Measurements from ENCODE around the gene RRBP1. TPM values are rescaled to one million over a fixed set of nuclear protein-coding genes. Genes with fewer than 3 reads are reported as not detected.

RRBP1 gene
- total RNA-seq, 3 donors from 2014 or later: 210 to 402 (median 377) TPM

DNA sequence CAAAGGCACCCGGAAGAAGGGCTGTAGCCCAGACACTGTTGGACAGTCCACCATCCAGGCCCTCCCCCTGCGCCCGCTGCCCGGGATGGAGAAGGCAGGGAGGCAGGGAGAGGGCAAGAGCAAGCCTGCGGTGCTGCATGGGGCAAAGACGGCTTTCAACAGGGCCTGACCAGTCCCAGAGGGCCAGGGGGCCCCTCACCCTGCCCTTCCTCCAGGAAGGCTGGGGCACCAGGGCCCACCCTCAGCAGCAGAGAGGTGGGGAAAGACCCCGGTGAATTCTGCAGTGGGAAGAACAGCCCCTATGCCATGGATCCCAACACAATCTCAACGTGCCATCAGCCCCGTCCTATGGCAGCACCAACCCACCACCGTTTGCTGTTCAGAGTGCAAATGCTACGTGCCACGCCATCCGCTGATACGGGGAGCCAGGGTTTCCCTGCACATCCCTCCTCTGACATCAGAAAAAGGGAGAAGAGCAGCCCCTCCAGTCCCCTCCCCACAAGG lies 41.1 kb downstream of the RRBP1 start:
- Histone ChIP-seq H3K9me3 (no peaks in the 10 kb centered on the region), H3K36me3 (ENCODE audit: low read depth) (peaks cover 15% of the 10 kb centered on the region), H3K4me3 (no peak overlapping the region), H3K4me1 (ENCODE audit: low read depth) (peaks cover 21% of the 10 kb centered on the region)
- intact Hi-C loops (cut with DNase I, micrococcal nuclease): no loop called here
- ATAC-seq (no peak), DNase-seq (no peak)
- TF ChIP-seq, protein P1, sequence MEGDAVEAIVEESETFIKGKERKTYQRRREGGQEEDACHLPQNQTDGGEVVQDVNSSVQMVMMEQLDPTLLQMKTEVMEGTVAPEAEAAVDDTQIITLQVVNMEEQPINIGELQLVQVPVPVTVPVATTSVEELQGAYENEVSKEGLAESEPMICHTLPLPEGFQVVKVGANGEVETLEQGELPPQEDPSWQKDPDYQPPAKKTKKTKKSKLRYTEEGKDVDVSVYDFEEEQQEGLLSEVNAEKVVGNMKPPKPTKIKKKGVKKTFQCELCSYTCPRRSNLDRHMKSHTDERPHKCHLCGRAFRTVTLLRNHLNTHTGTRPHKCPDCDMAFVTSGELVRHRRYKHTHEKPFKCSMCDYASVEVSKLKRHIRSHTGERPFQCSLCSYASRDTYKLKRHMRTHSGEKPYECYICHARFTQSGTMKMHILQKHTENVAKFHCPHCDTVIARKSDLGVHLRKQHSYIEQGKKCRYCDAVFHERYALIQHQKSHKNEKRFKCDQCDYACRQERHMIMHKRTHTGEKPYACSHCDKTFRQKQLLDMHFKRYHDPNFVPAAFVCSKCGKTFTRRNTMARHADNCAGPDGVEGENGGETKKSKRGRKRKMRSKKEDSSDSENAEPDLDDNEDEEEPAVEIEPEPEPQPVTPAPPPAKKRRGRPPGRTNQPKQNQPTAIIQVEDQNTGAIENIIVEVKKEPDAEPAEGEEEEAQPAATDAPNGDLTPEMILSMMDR (IDR thresholded peaks at IDR 0.05): no peak

DNA sequence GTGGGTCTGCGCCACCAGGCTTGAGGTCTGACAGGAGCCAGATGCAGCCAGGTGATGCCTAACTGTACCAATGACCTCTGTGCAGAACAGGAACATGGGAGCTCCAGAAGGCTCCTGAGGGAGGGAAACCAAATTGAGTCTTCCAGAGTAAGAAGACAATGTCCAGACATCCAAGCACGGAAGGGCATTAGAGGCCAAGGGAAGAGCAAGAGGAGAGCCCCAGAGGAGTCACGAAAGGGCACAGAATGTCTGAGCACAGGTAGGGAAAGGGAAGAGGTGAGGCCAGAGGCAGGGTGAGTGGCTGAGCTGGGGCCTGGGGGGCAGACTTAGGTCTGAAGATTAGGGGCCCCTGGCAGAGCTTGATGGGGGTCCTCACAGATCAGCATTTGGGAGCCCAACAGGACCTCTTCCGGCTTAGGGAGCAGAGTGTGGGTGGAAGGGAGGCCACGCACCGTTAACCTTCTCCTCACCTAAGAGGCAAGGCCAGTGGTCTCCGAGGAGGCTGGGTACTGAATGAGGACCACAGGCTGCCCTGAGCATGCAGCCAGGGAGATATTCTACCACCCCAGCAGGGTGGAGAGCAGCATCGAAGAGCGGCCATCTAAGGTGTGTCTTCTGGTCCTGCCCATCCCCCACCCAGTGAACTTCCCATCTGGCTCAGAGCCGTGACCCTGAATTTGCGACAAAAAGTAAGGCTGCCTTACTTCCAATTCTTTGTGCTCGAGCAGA lies 41.7 kb downstream of the RRBP1 start:
- no peak for ATAC-seq
- intact Hi-C loops (cut with DNase I, micrococcal nuclease): no loop called here
- Histone ChIP-seq H3K4me1 (ENCODE audit: low read depth) (peaks cover 15% of the 10 kb centered on the region), H3K9me3 (no peaks in the 10 kb centered on the region), H3K4me3 (no peak overlapping the region), H3K36me3 (ENCODE audit: low read depth) (peaks cover 18% of the 10 kb centered on the region)
- DNase-seq: no peak
- TF ChIP-seq, protein P1 (IDR thresholded peaks at IDR 0.05): no peak

DNA sequence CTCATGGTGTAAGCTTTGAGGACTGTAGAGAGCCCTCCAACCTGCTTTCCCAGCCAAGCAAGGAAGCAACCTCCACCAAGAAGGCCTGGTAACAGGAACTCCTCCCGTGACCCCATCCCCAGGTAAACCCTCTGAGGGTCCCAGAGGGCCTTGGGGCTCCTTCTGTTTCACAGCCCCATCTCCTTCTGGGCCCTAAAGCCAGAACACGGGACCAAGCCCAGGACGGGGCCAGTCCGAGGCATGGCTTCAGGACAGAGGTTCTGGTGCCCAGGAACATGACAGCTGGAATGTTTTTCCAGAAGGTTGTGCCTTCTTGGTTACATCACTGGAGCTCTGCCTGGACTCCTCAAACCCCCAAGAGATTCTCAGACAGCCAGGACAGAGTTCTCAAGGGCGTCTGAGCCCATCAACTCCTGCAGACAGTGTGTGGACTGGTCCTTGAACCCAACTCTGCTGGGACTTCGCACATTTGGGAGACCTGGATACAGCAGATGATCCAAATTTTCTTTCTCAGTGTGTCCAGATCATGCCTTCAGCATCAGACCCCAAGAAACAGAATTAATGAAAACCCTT lies 43.1 kb downstream of the RRBP1 start:
- Histone ChIP-seq H3K4me1 (ENCODE audit: low read depth) (peaks cover 2% of the 10 kb centered on the region), H3K4me3 (no peak overlapping the region), H3K36me3 (ENCODE audit: low read depth) (peaks cover 18% of the 10 kb centered on the region), H3K9me3 (no peaks in the 10 kb centered on the region)
- DNase-seq (no peak), ATAC-seq (no peak)
- intact Hi-C loops (cut with DNase I, micrococcal nuclease): no loop called here
- TF ChIP-seq, protein P1 (IDR thresholded peaks at IDR 0.05): no peak

DNA sequence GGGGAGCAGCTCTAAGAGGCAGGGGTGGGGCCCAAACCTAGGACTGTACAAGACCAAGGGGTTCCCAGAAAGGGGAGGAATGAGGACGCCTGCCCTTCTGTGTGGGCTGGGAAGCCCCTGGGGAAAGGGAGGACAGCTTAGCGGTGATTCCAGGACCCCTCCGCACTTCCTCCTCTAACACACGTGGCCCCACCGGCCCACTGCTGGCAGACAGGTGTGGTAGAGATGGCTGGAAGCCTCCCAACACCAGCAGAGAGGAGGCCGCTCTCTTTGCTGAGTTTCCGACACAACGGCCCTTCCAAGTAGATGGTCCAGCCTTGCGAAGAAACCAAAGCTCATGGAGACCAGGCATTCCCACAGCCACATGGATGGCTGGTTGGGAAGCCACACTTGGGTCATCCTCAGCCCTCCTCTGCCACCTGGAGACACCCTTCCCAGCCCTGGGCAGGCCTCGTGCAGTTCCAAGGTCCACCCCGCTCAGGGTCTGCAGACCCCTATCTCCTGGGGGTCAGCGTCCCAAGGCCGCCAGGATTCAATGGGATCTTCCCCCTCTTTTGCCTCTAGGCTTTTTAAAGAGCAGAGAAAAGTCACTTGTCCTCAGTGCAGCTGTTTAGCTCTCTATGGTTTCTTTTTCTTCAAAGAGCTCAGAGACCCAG lies 43.9 kb downstream of the RRBP1 start:
- ATAC-seq (no peak), DNase-seq (no peak)
- no peaks in the 10 kb centered on the region for H3K9me3 ChIP-seq
- H3K4me3 ChIP-seq: no peak overlapping the region
- H3K36me3 ChIP-seq (ENCODE audit: low read depth): peaks cover 21% of the 10 kb centered on the region
- no peaks in the 10 kb centered on the region for H3K4me1 ChIP-seq (ENCODE audit: low read depth)
- TF ChIP-seq, protein P1 (IDR thresholded peaks at IDR 0.05): no peak
- intact Hi-C loops (cut with DNase I, micrococcal nuclease): no loop called here

DNA sequence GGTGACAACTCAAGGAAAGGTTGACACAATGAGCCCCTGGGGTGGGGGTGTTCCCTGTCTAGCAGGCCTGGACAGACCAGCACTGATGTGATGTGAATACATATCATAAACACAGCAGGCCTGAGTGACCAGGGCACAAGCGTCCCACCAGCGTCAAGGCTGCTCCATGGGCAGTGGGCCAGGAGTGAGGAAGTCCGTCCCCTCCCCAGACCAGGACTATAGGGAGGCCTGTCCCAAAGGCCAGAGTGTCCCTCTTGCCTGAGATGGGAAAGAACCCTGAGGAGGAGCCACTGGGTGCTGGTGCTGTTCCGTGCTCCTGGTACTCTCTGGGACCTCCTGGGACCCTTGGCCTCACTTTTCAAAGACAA lies 44.6 kb downstream of the RRBP1 start:
- no peak for DNase-seq
- intact Hi-C loops (cut with DNase I, micrococcal nuclease): no loop called here
- TF ChIP-seq, protein P1 (IDR thresholded peaks at IDR 0.05): no peak
- Histone ChIP-seq H3K9me3 (no peaks in the 10 kb centered on the region), H3K36me3 (ENCODE audit: low read depth) (peaks cover 23% of the 10 kb centered on the region), H3K4me3 (no peak overlapping the region), H3K4me1 (ENCODE audit: low read depth) (no peaks in the 10 kb centered on the region)
- ATAC-seq: no peak

Measured in mucosa of descending colon (tissue), 3 donors.